Sigmoid colon (tissue), 4 donors: ENCODE data around the gene SMYD1.

ENCODE experiments used
- EP300 ChIP-seq, 4 donors: sonication (generic); formaldehyde crosslinking; IDR thresholded peaks; one replicate each; pipeline ENCODE4 v1.6.1; 2017; ENCODE audit warnings: antibody characterized with exemption in 4 of 4
- POLR2A ChIP-seq, 2 donors: fragments of 450-650 bp; IDR thresholded peaks; one replicate each; pipeline ENCODE4 v1.6.1; 2016; ENCODE audit warnings: antibody characterized with exemption in 2 of 2, mild to moderate bottlenecking in 2 of 2, moderate library complexity in 2 of 2
- TF ChIP-seq, protein P1 (sequence below), 4 experiments: fragments of 450-650 bp in 3 of 4; fragments of 200-600 bp in 1 of 4; IDR thresholded peaks; one replicate each; pipeline ENCODE4 v1.5.1; 2016 to 2019; ENCODE audit warnings: antibody characterized with exemption in 4 of 4, mild to moderate bottlenecking in 3 of 4, moderate library complexity in 2 of 4

GRCh38 chr2:88137833-88138232 lies 70.2 kb downstream of the SMYD1 start:
- TF ChIP-seq POLR2A (IDR thresholded peaks at IDR 0.05), result no peak
- no peak for TF ChIP-seq EP300 (IDR thresholded peaks at IDR 0.05)
- TF ChIP-seq, protein P1, sequence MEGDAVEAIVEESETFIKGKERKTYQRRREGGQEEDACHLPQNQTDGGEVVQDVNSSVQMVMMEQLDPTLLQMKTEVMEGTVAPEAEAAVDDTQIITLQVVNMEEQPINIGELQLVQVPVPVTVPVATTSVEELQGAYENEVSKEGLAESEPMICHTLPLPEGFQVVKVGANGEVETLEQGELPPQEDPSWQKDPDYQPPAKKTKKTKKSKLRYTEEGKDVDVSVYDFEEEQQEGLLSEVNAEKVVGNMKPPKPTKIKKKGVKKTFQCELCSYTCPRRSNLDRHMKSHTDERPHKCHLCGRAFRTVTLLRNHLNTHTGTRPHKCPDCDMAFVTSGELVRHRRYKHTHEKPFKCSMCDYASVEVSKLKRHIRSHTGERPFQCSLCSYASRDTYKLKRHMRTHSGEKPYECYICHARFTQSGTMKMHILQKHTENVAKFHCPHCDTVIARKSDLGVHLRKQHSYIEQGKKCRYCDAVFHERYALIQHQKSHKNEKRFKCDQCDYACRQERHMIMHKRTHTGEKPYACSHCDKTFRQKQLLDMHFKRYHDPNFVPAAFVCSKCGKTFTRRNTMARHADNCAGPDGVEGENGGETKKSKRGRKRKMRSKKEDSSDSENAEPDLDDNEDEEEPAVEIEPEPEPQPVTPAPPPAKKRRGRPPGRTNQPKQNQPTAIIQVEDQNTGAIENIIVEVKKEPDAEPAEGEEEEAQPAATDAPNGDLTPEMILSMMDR (IDR thresholded peaks at IDR 0.05), result no peak
